ENCODE data around the gene PRKAB2.
"Not testable (repeated sequence)": the region's sequence is repeated elsewhere in the genome, so short reads cannot be mapped to it uniquely, and the experiment has no call there.

The PRKAB2 gene

GRCh38 chr1:147171399-147172167 lies 687 bp downstream of the PRKAB2 start:
- no peak for DNase-seq

GRCh38 chr1:147169840-147170674 lies 2.2 kb downstream of the PRKAB2 start:
- no peak for DNase-seq

GRCh38 chr1:147169171-147169570 lies 3.1 kb downstream of the PRKAB2 start:
- no peak for DNase-seq

- no peak for DNase-seq
Measured at GRCh38 chr1:147168626-147169058, 3.6 kb downstream of the PRKAB2 start.

GRCh38 chr1:147167365-147167764 lies 4.9 kb downstream of the PRKAB2 start:
- DNase-seq: no peak

GRCh38 chr1:147163019-147163418 lies 9.3 kb downstream of the PRKAB2 start:
- no peak for DNase-seq

- DNase-seq: no peak
Measured at GRCh38 chr1:147162093-147162492, 10.2 kb downstream of the PRKAB2 start.

- DNase-seq: not testable (repeated sequence)
Measured at GRCh38 chr1:147157116-147157515, 15.2 kb downstream of the PRKAB2 start.

GRCh38 chr1:147156642-147157041 lies 15.6 kb downstream of the PRKAB2 start:
- DNase-seq: no peak

GRCh38 chr1:147152772-147153171 lies 19.5 kb downstream of the PRKAB2 start:
- no peak for DNase-seq

- DNase-seq: no peak
Measured at GRCh38 chr1:147151244-147151643, 21.0 kb downstream of the PRKAB2 start.

- DNase-seq: no peak
Measured at GRCh38 chr1:147142886-147143285, 29.4 kb downstream of the PRKAB2 start.

GRCh38 chr1:147130721-147131120 lies 41.5 kb downstream of the PRKAB2 start:
- not testable (repeated sequence) for DNase-seq

GRCh38 chr1:147129116-147129873 lies 43.0 kb downstream of the PRKAB2 start:
- no peak for DNase-seq

- no peak for DNase-seq
Measured at GRCh38 chr1:147124266-147124665, 48.0 kb downstream of the PRKAB2 start.

- no peak for DNase-seq
Measured at GRCh38 chr1:147117109-147117508, 55.2 kb downstream of the PRKAB2 start.

GRCh38 chr1:147115496-147115895 lies 56.8 kb downstream of the PRKAB2 start:
- no peak for DNase-seq

GRCh38 chr1:147115079-147115478 lies 57.2 kb downstream of the PRKAB2 start:
- DNase-seq: not testable (repeated sequence)

GRCh38 chr1:147114353-147114752 lies 57.9 kb downstream of the PRKAB2 start:
- not testable (repeated sequence) for DNase-seq

GRCh38 chr1:147111381-147112130 lies 60.7 kb downstream of the PRKAB2 start:
- no peak for DNase-seq

- no peak for DNase-seq
Measured at GRCh38 chr1:147110872-147111271, 61.4 kb downstream of the PRKAB2 start.

- no peak for DNase-seq
Measured at GRCh38 chr1:147110434-147110833, 61.8 kb downstream of the PRKAB2 start.

- no peak for DNase-seq
Measured at GRCh38 chr1:147109762-147110161, 62.5 kb downstream of the PRKAB2 start.

Measured in NCI-H510A (cell line).